Breast epithelium (tissue), 4 donors: ENCODE measurements around the gene CCDC57. TPM values are rescaled to one million over a fixed set of nuclear protein-coding genes. Genes with fewer than 3 reads are reported as not detected.

ENCODE experiments used
- DNase-seq, 2 donors: peaks; one replicate each; pipeline ENCODE4 v3.0.0-alpha.2; 2019; ENCODE audit warnings: low spot score in 2 of 2
- H3K27ac ChIP-seq, 2 donors: fragments of 200-600 bp; sonication (generic) in 1 of 2; one replicate each; pipeline ENCODE4 v1.5.1; 2016 to 2019; ENCODE audit warnings: mild to moderate bottlenecking in 1 of 2
- H3K27me3 ChIP-seq, 2 donors: fragments of 200-600 bp; sonication (generic) in 1 of 2; one replicate each; pipeline versions ENCODE4 v1.5.1 to v1.6.0; 2017 to 2019; ENCODE audit warnings: control low read depth in 1 of 2, mild to moderate bottlenecking in 1 of 2
- H3K36me3 ChIP-seq: fragments of 200-600 bp; one replicate; pipeline ENCODE4 v1.5.1; 2019
- H3K4me1 ChIP-seq, 2 donors: fragments of 200-600 bp; sonication (generic); one replicate each; pipeline ENCODE4 v1.5.1; 2016 to 2019; ENCODE audit warnings: control low read depth in 1 of 2
- H3K4me3 ChIP-seq, 3 donors: fragments of 200-600 bp; sonication (generic); 1 replicate in 2 of 3; 2 replicates in 1 of 3; pipeline ENCODE4 v1.5.1; 2016 to 2019; ENCODE audit warnings: mild to moderate bottlenecking in 3 of 3, moderate library complexity in 2 of 3
- H3K9me3 ChIP-seq, 2 donors: fragments of 200-600 bp; sonication (generic) in 1 of 2; one replicate each; pipeline ENCODE4 v1.5.1; 2016 to 2019; ENCODE audit warnings: control low read depth in 1 of 2
- POLR2A ChIP-seq: fragments of 450-650 bp; IDR thresholded peaks from one replicate; pipeline ENCODE4 v1.6.1; 2016; ENCODE audit warnings: antibody characterized with exemption, mild to moderate bottlenecking, moderate library complexity
- POLR2AphosphoS5 ChIP-seq, 3 donors: sonication (generic); formaldehyde crosslinking; IDR thresholded peaks; one replicate each; pipeline ENCODE4 v1.6.1; 2017; ENCODE audit warnings: antibody characterized with exemption in 3 of 3
- intact Hi-C: fragments of 100-400 bp; cut with DNase I; formaldehyde crosslinking; loops from one replicate; pipeline ENCODE4 v1.15.1; 2023; ENCODE audit warnings: low total_unique reads
- total RNA-seq, 3 donors: library from RNA; depleted of rRNA; stranded (reverse); fragments of >200 nt; gene quantifications; one replicate each; pipeline ENCODE4 v1.1.0, GENCODE V29; 2016
- TF ChIP-seq, protein P1 (sequence below), 3 donors: fragments of 450-650 bp; IDR thresholded peaks; one replicate each; pipeline ENCODE4 v1.5.1; 2016 to 2017; ENCODE audit warnings: antibody characterized with exemption in 3 of 3, mild to moderate bottlenecking in 3 of 3, moderate library complexity in 3 of 3

The CCDC57 gene
- total RNA-seq, 3 donors from 2014 or later = 13.4 to 56.9 (median 52.8) TPM

- H3K4me1 ChIP-seq = peaks cover 0 to 4% of the 10 kb centered on the region in 2 donors
- no peaks in the 10 kb centered on the region for H3K9me3 ChIP-seq
- H3K36me3 ChIP-seq = peaks cover 5% of the 10 kb centered on the region
- no peak overlapping the region for H3K4me3 ChIP-seq
- no peak overlapping the region for H3K27ac ChIP-seq
- DNase-seq = no peak
- intact Hi-C loops = no loop called here
- TF ChIP-seq, protein P1, sequence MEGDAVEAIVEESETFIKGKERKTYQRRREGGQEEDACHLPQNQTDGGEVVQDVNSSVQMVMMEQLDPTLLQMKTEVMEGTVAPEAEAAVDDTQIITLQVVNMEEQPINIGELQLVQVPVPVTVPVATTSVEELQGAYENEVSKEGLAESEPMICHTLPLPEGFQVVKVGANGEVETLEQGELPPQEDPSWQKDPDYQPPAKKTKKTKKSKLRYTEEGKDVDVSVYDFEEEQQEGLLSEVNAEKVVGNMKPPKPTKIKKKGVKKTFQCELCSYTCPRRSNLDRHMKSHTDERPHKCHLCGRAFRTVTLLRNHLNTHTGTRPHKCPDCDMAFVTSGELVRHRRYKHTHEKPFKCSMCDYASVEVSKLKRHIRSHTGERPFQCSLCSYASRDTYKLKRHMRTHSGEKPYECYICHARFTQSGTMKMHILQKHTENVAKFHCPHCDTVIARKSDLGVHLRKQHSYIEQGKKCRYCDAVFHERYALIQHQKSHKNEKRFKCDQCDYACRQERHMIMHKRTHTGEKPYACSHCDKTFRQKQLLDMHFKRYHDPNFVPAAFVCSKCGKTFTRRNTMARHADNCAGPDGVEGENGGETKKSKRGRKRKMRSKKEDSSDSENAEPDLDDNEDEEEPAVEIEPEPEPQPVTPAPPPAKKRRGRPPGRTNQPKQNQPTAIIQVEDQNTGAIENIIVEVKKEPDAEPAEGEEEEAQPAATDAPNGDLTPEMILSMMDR (IDR thresholded peaks at IDR 0.05) = no peak
- TF ChIP-seq POLR2AphosphoS5 (IDR thresholded peaks at IDR 0.05) (no peak), POLR2A (no peak)
- H3K27me3 ChIP-seq = no peaks in the 10 kb centered on the region
These were observed 154.3 kb downstream of the CCDC57 start for GRCh38 chr17:82058230-82058854.

DNA sequence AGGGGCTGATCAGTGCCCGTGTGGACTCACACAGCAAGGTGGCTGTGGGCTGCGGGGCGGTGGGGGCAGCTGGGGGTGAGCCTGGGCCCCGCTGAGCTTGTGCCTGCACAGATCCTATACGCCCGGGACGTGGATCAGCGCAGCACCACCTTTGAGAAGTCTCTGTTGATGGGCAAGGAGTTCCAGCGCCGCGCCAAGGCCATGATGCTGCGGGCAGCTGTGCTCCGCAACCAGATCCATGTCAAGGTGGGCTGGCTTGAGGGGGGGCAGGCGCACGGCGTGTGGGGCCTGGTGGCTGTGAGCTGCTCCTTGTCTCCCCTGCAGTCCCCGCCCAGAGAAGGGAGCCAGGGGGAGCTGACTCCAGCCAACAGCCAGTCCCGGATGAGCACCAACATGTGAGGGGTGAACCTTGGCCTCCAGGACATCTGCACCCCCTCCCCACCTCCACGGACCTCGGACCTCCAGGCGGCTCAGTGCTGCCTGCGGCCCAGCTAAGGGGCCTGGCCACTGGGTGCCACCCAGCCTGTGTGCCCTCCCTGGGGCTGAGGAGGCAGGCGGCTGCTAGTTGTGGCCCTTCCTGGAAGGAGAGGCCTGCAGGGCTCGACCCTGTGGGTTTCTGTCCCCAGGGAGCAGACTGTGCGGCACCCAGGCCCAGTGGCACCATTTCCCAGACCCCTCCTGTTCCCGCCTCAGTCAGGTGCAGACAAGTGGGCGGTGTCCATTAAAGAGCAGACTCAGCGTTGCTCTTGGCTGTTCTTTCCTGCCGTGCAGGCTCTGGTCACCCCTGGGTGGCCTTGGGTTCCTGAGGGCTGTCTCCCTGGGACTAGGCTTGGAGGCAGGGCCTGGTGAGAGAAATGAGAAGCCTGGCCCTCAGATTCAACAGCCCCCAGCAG is 155.7 kb downstream of the CCDC57 start:
- Histone ChIP-seq H3K4me1 (peaks cover 6 to 15% of the 10 kb centered on the region in 2 donors), H3K9me3 (no peaks in the 10 kb centered on the region), H3K4me3 (no peak overlapping the region), H3K36me3 (peaks cover 5% of the 10 kb centered on the region), H3K27ac (no peak overlapping the region), H3K27me3 (no peaks in the 10 kb centered on the region)
- intact Hi-C loops = no loop called here
- DNase-seq = no peak
- TF ChIP-seq POLR2A = no peak
- no peak for TF ChIP-seq POLR2AphosphoS5 (IDR thresholded peaks at IDR 0.05)
- TF ChIP-seq, protein P1 (IDR thresholded peaks at IDR 0.05) = no peak

GRCh38 chr17:82055965-82056728 is 156.5 kb downstream of the CCDC57 start:
- Histone ChIP-seq H3K4me3 (no peak overlapping the region), H3K27ac (no peak overlapping the region), H3K36me3 (peaks cover 5% of the 10 kb centered on the region), H3K4me1 (peaks cover 6 to 15% of the 10 kb centered on the region in 2 donors), H3K27me3 (no peaks in the 10 kb centered on the region), H3K9me3 (no peaks in the 10 kb centered on the region)
- DNase-seq = no peak
- intact Hi-C loops = no loop called here
- TF ChIP-seq POLR2AphosphoS5 (IDR thresholded peaks at IDR 0.05) (no peak), POLR2A (no peak)
- TF ChIP-seq, protein P1 (IDR thresholded peaks at IDR 0.05) = no peak

- Histone ChIP-seq H3K27ac (no peak overlapping the region), H3K4me1 (peaks cover 6 to 18% of the 10 kb centered on the region in 2 donors), H3K27me3 (no peaks in the 10 kb centered on the region), H3K9me3 (no peaks in the 10 kb centered on the region), H3K4me3 (no peak overlapping the region), H3K36me3 (peaks cover 3% of the 10 kb centered on the region)
- intact Hi-C loops = no loop called here
- TF ChIP-seq, protein P1 (IDR thresholded peaks at IDR 0.05) = no peak
- no peak for TF ChIP-seq POLR2AphosphoS5 (IDR thresholded peaks at IDR 0.05)
- TF ChIP-seq POLR2A = no peak
- DNase-seq = no peak
These were observed 157.3 kb downstream of the CCDC57 start for GRCh38 chr17:82055023-82055964.
